ENCODE measurements around the gene GCH1. TPM values are rescaled to one million over a fixed set of nuclear protein-coding genes. Genes with fewer than 3 reads are reported as not detected.
A peak's percentile ranks its signal among the peaks of the same experiment; 100 is the strongest.
"Not testable (repeated sequence)": the region's sequence is repeated elsewhere in the genome, so short reads cannot be mapped to it uniquely, and the experiment has no call there.

GCH1 gene
- polyA plus RNA-seq, 3 donors: 8.5 to 10.5 (median 9.7) TPM

GRCh38 chr14:54909817-54910558, 7.4 kb upstream of the GCH1 start:
- no peak for DNase-seq

GRCh38 chr14:54908973-54909372, 6.3 kb upstream of the GCH1 start:
- not testable (repeated sequence) for DNase-seq

- no peak for DNase-seq
Observed at GRCh38 chr14:54908190-54908589, 5.6 kb upstream of the GCH1 start.

- DNase-seq: no peak
Observed at GRCh38 chr14:54906075-54906474, 3.4 kb upstream of the GCH1 start.

- DNase-seq: peak; percentile 43
Observed at GRCh38 chr14:54902143-54902520, 494 bp downstream of the GCH1 start.

GRCh38 chr14:54901380-54902142, 1.1 kb downstream of the GCH1 start:
- DNase-seq: peak; percentile 38

- DNase-seq: no peak
Observed at GRCh38 chr14:54899573-54899972, 3.1 kb downstream of the GCH1 start.

GRCh38 chr14:54897809-54898555, 4.6 kb downstream of the GCH1 start:
- DNase-seq: not testable (repeated sequence)

- no peak for DNase-seq
Observed at GRCh38 chr14:54895683-54896082, 6.9 kb downstream of the GCH1 start.

GRCh38 chr14:54894995-54895394, 7.6 kb downstream of the GCH1 start:
- no peak for DNase-seq

- DNase-seq: no peak
Observed at GRCh38 chr14:54893151-54893760, 9.4 kb downstream of the GCH1 start.

- DNase-seq: no peak
Observed at GRCh38 chr14:54891471-54892245, 11.0 kb downstream of the GCH1 start.

GRCh38 chr14:54890788-54891187, 11.8 kb downstream of the GCH1 start:
- no peak for DNase-seq

- DNase-seq: no peak
Observed at GRCh38 chr14:54889919-54890318, 12.7 kb downstream of the GCH1 start.

GRCh38 chr14:54882521-54882920, 20.1 kb downstream of the GCH1 start:
- no peak for DNase-seq

- DNase-seq: no peak
Observed at GRCh38 chr14:54881761-54882401, 20.7 kb downstream of the GCH1 start.

GRCh38 chr14:54881235-54881760, 21.3 kb downstream of the GCH1 start:
- peak; percentile 62 for DNase-seq

- no peak for DNase-seq
Observed at GRCh38 chr14:54877703-54878021, 25.0 kb downstream of the GCH1 start.

- no peak for DNase-seq
Observed at GRCh38 chr14:54877015-54877702, 25.5 kb downstream of the GCH1 start.

- DNase-seq: not testable (repeated sequence)
Observed at GRCh38 chr14:54875648-54876047, 27.0 kb downstream of the GCH1 start.
